Measurements from ENCODE around the gene TPP2.

TPP2 gene

DNA sequence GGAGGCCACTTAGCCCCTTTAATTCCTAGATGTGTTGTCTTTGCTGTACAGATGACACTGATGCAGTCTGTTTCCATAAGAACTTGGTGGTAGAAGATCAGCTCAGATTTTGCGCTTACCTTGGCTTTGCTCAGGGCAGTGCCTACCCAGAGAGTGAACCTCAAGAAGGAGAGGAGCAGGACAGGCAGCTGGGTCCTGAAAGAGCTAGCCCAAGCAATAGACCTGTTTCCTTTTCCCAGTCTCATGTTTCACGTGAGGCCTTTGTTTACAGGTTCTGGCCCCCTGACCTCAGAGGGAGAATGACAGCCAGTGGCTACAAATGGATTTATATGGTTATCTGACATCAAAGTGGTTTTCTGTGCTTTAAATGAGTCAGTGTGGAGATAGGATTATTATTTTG lies 58.0 kb downstream of the TPP2 start:
- no peak for DNase-seq

GRCh38 chr13:102657630-102658029 lies 60.8 kb downstream of the TPP2 start:
- no peak for DNase-seq

GRCh38 chr13:102658660-102659059 lies 61.9 kb downstream of the TPP2 start:
- no peak for DNase-seq

GRCh38 chr13:102659168-102659713 lies 62.5 kb downstream of the TPP2 start:
- no peak for DNase-seq

DNA sequence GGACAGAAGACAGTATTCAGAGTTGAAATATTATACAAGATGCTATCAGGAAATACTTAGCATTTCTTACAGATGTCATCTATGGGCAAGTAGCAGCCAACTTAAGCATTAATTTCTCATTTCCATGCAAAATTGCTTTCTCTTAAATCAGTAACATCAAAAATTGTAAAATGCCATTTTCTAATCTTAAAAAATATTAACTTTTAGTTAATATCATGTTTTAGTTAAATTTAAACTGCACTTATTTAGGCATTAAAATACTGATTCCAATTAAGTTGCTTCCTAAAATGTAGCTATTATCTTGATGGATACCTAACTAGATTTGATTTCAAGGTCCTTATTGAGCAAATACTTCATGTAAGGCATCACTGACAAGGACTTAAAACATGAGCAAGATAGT lies 70.2 kb downstream of the TPP2 start:
- DNase-seq, result no peak

DNA sequence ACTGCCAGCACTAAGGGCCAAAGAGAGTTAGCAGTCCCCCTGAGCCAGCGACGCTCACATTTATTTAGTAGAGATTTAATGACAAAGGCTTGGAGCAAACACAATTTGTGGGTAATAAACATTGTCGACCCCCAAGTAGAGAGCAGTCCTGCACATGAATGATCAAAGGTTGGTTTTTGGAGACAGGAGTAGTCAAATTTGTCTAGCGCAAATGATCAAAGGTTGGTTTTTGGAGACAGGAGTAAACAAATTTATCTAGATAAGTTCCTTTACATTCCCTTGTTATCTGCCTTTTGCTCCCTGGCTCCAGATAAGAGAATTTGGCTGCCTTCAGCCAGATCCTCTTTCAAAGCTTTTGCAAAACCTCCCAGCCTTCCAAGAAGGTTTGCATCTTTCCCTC lies 71.1 kb downstream of the TPP2 start:
- no peak for DNase-seq

DNA sequence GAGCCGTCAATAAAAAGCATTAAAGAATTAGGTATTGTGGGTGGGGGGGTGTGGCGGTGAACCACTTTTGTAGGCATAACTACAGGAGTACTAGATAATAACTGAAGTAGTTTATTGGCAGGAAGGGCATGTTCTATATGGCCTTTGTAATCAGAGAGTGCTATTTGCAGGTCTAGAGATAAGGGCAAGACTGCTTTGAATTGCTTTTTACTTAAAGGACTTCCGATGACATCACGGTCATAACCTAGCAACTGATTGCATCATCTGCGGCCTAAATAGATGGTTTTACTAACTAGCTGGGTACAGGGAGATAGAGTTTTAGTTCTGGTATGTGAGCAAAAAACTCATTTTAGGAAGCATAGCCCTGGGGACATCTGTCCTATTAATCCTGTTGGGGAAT lies 73.3 kb downstream of the TPP2 start:
- DNase-seq, result no peak

- no peak for DNase-seq
These were observed 78.3 kb downstream of the TPP2 start for GRCh38 chr13:102675115-102675514.

DNA sequence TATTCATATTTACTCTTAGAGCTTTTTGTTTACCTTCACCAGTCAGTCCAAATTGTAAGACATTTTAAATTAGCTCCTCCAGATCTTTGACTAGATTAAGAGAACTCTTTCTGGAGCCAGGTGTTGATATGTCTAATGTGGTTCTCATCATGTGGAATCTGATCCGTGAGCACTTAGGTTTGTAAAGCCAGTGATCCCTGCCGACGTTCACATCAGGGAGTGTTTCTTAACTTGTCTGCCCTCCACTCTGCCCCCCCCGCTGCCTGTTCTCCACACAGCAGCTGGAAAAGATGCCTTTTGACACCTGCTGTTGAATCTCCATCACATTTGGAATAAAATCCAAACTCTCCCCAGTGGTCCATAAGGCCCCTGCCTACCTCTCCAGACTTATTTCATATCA lies 80.3 kb downstream of the TPP2 start:
- DNase-seq, result no peak

- no peak for DNase-seq
These were observed 81.7 kb downstream of the TPP2 start for GRCh38 chr13:102678339-102679107.

- no peak for DNase-seq
These were observed 82.8 kb downstream of the TPP2 start for GRCh38 chr13:102679449-102680132.

DNA sequence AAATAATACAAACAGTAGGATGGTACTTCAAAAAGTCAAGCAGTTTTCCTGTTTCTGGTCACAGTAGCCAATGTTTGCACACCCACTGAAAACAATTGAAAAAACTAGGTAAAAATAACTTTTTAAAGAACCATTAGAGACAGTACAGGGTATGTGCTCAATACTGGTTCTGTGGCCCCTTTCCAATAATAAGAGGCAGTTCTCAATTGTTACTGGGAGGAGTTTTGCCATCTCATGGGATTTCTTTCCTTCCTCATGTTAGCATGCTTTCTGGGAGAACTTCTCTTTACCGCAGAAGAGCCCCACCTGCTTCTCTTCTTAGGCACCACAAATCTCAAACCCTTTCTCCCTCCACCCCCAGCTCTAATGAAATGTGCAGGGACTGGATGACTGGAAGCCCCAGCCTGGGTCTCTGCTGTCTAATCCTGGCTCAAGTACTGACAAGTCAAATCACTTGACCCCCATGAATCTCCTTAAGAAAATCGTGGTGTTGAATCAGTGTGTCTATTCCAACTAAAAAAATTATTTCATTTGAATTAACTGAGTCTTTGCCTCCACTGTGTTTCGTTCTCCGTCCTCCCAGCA lies 83.4 kb downstream of the TPP2 start:
- DNase-seq, result no peak

- no peak for DNase-seq
These were observed 84.3 kb downstream of the TPP2 start for GRCh38 chr13:102680842-102681740.

DNA sequence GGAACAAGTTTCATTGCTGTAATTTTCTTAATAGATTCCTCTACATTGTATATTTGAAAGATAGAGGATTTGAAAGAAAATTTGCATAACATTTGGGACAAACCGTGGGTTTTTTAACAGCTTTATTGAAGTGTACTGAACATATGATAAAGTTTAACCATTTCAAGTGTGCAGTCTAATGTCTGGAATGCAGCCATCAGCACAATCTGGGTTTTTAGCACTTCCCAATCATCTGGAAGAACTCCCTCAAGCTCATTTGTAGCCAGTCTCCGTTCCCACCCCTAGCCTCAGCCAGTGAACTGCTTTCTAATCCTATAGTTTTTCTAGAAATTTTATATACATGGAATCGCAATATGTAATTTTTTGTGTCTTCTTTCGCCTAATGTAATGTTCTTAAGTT lies 85.4 kb downstream of the TPP2 start:
- no peak for DNase-seq

DNA sequence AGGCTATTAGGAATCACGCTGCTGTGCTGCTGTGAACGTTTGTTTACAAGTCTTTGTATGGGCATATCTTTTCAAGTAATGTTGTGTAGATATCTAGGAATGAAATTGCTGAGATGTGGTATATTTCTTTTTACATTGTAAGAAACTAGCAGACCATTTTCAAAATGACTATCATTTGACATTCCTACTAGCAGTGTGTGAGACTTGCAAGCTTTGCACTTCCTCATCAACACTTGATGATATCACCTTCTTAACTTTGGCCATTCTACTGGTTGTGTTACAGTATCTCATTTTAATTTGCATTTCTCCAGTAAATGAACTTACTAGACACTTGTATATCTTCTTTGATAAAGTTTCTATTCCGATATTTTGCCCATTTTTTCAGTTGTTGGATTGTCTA lies 85.9 kb downstream of the TPP2 start:
- no peak for DNase-seq

GRCh38 chr13:102683637-102684036 lies 86.9 kb downstream of the TPP2 start:
- no peak for DNase-seq

- no peak for DNase-seq
These were observed 89.2 kb downstream of the TPP2 start for GRCh38 chr13:102686024-102686423.

DNA sequence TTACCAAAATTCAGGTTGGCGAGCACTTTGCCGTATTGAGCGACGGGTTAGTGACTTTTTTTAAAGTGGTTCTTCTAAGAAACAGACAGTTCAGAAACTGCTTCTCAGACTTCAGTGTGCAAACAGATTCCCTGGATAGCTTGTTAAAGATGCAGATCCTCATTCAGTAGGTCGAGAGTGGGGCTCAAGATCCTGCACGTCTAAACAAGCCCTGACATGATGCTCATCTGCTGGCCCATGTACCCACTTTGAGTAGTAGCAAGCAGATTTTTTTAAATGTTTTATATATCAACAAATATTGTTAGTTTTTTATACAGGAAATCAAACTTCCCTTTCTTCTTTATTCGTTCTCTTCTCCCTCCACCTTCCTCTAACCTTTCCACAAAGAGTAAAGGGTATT lies 90.7 kb downstream of the TPP2 start:
- DNase-seq, result no peak

DNA sequence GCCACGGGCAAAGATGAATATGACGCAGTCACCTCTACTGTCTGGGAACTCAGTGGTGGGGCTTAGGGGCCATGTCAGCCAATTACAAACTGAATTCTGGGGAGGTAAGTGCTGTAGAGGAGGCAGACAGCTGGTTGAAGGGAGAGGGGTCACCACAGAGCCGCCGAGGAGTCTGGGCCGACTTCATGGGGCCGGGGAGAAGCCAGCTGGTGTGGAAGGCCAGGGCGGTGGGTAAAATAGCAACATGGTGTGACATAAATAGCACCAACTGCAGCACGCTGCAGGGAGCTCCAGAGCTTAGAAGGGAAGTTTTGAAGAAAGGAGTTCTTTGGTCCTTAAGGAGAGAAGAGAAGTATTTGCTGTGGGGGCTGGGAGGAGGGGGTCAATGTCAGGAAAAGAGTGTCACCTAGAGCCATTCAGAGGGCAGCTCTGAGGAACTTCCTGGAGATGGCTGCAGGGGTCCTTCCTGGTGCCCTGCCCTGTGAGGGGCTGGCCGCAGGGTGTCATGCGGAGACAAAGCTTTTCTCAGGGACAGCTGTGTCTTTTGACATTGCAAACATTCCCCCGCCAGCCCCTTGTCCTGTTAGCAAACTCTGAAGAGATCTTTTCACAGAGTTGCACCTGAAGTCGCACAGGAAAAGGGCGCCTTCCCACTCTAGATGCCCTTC lies 91.7 kb downstream of the TPP2 start:
- DNase-seq, result no peak

- DNase-seq, result no peak
These were observed 94.1 kb downstream of the TPP2 start for GRCh38 chr13:102690883-102691282.

GRCh38 chr13:102692491-102692826 lies 95.7 kb downstream of the TPP2 start:
- DNase-seq, result no peak

- DNase-seq, result no peak
These were observed 96.5 kb downstream of the TPP2 start for GRCh38 chr13:102693250-102693649.

Measured in right kidney (tissue), 1 donor.